Epidermal melanocyte (primary cell): Measurements from ENCODE around the gene PKNOX2.

Source experiments
- DNase-seq: peaks from one replicate; pipeline ENCODE4 v3.0.0; 2011; ENCODE audit warnings: low spot score; ENCODE audit not compliant: insufficient read length

The PKNOX2 gene

DNA sequence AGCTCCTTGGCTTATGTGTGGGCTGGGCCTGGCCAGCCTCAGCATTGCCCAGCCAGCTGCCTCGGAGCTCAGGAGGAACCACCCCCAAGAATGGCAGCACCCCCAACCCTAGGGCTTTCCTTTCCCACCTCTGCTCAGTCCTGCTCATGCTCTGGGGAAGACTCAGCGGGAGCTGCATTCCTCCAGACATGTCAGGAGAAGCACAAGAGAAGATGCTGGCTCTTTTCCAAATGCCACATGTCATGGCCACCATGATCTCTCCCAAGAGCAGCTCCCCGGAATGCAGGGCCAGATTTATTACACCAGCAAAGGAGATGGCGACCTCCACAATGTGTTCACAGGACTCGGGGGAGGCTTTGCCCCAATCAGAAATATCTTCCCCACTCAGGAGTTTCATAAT is 143.7 kb downstream of the PKNOX2 start:
- no peak for DNase-seq

DNA sequence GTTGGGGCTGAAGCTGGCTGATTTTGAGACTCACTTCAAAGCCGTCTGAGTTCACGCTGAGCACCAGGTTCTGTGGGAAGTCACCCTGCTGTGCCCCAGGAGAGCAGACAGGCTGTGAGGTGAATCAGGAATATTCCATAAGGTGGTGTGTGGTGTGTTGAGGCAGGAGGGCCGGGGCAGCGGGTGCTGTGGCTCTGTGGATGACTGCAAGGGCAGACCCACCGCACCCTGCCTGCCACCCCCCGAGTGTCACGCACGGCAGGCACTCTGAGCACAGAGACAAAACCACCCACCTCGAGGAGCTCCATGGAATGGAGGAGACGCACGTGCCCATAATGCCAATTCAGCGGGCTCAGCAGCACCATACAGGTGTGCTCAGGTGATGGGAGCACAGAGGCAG is 147.8 kb downstream of the PKNOX2 start:
- DNase-seq, result no peak

GRCh38 chr11:125312812-125313211 is 148.3 kb downstream of the PKNOX2 start:
- DNase-seq, result no peak

DNA sequence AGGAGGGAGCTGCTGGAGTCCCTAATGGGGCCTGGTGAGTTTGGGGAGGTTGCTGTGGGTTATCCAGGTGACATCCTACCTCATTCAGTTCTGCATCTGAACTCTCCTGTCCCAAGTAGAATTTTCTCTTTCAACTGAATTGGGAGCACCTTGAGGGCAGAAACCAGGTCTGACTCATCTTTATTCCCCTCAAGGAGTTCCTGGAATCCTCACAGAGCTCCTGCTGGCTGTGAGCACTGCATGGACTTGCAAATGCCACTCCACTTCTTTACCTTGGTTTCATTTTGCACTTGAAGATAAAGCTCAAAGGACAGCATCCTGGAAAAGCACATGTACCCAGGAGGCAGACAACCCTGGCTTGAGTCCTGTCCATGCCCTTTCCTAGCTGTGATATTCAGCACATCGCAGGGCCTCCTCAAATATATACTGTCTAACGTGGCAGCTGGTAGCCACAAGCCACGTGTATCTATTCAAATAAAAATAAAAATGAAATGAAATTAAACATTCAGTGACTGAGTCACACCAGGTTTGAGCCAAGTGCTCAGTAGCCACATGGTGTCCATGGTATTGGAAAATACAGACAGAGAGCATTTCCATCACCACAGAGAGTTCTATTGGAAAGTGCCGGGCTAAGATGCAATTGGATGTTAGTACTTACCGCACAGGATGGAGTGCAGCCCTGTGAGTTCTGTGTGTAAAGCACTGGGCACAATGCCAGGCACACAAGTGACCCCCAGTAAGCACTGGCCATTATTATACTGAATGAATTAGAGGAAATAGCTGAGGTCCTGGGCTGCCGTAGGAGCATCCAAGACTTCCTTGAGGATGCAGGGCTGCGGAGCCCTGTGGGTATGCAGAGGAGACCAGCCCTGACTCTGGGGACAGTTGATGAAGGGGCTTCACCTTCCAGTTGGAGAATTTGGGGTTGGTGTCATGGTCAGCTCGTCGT is 149.0 kb downstream of the PKNOX2 start:
- DNase-seq, result no peak

DNA sequence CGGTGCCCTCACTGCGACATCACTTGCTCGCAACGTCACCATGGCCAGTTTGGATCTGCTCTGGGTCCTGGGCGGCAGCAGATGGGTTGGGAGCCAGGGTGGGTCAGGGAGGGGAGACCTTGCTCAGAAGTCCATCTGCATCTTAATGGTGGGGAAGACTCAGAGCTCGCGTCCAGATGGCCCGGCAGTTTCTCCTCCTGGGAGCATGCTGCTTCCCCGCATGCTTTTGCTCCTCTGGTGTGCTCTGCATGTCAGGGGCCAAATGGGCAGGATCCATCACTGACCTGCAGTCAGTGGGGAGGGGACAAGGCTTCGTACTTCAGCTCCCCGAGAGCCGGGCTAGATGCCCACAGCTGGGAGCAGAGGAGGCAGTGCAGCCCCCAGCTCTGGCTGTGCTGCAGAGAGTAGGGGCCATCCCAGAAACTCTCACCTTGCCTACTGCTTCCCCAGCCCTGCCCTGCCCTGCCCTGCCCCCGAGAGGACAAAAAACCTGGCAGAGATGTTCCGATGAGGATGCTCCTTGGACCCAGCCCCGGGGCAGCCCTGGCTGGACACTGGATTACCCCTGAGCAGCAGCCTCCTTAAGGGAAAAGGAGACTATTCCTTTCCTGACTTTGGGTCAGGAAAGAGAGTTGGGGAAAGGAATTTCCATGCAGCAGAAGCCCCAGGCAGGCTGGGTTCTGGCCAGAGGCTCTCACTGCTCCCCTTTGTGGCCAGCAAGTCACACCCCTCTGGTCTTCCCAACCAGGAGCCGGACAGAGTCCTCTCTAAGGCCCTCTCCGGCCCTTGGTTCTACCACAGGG is 149.9 kb downstream of the PKNOX2 start:
- no peak for DNase-seq

GRCh38 chr11:125315079-125315740 is 150.7 kb downstream of the PKNOX2 start:
- DNase-seq, result no peak

DNA sequence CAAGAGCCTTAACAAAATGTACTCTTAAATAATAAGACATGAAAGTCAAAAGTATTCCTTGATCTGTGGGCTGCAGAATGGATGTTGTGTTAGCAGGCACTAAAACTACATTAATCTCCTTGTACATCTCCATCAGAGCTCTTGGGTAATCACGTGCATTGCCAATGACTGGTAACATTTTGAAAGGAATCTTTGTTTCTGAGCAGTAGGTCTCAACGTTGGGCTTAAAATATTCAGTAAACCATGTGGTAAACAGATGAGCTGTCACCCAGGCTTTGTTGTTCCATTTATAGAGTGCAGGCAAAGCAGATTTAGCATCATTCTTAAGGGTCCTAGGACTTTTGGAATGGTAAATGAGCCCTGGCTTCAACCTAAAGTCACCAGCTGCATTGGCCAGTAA is 152.9 kb downstream of the PKNOX2 start:
- no peak for DNase-seq

GRCh38 chr11:125319649-125320048 is 155.1 kb downstream of the PKNOX2 start:
- DNase-seq, result no peak

- no peak for DNase-seq
These were observed 156.0 kb downstream of the PKNOX2 start for GRCh38 chr11:125320347-125321076.

DNA sequence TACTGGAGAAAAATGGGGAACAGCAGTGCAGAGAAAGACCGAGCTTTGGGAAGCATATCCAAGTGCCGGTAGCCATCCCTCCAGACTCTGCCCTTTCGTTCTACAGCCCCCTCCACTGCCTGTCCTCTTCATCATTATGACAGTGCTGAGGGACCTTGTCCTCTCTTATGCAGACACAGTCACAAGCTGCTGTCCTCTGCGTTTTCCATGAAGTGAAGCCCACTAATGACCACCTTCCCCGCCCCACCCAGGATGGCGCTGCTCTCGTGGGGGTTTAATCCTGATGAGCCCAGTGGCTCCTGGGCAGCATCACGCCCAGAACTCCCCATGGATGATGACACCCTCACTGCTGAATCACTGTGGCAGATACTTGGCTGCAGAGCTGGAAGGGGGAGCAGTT is 157.7 kb downstream of the PKNOX2 start:
- DNase-seq, result no peak

- no peak for DNase-seq
These were observed 160.6 kb downstream of the PKNOX2 start for GRCh38 chr11:125325196-125325595.

DNA sequence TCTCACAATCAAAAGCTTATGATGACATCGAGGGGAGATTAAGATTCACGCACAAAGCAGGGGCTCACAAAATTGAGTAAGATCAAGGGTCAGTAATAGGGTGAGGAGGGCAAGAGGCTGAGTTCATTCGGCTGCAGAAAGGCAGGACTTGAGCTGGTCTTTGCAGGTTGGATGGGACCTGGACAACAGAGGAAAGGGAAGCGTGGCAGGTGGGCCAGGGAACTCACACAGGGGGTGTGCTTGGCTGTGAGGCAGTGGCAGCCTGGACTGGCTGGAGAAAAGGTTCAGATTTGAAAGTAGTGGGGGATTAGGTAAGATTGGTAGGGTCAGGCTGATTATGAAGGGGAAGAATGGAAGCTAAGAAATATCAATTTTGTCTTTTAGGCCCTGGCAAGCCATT is 161.6 kb downstream of the PKNOX2 start:
- no peak for DNase-seq

GRCh38 chr11:125327518-125328224 is 163.1 kb downstream of the PKNOX2 start:
- no peak for DNase-seq

DNA sequence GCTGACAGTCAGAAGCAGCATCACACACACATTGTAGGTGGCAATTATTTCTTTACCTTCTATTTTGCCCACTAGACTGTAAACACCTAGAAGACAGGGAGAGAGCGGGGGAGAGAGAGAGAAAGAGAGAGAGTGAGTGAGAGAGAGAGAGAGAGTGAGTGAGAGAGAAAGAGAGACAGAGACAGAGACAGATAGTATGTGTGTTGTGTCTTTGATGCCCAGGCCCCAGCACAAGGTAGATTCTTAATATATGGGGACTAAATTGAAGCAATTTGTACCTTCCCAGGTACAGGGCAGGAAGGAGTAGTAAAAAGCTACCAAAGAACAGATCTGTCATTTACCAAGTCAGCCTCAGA is 163.7 kb downstream of the PKNOX2 start:
- DNase-seq, result no peak

GRCh38 chr11:125329786-125330185 is 165.2 kb downstream of the PKNOX2 start:
- DNase-seq, result no peak

- DNase-seq, result no peak
These were observed 166.1 kb downstream of the PKNOX2 start for GRCh38 chr11:125330462-125331325.

DNA sequence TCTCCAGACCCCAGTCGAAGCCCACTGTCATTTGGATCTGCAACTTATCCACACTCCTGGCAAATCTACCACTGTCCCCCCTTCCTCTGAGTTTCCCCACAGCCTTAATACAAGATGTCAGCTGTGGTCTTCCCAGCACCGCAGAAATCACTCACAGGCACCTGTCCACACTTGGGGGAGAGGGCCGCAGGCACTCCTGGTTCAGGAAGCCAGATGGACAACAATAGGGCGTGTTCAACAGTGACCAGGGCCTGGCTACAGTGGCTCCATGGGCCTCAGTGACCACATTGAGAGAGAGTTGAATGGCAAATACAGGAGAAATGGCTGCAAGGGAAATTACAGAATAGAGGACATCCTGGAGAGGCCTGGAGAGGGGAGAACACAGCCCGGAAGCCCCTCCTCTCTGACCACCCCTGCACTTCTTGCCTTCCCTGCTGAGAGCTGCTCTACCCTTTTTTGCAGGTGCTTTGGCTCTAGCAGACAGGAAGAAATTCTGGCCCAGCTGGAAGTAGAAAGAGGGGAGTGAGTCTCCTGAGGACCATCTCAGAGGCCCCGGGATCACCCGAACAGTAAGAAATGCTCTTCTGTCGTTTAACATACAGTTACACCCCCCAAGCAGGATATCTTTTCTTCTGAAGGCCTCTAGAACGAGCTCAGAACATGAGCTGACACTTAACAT is 166.9 kb downstream of the PKNOX2 start:
- no peak for DNase-seq

GRCh38 chr11:125332821-125333220 is 168.3 kb downstream of the PKNOX2 start:
- no peak for DNase-seq
